ENCODE data around the gene PTBP3.
A peak's percentile ranks its signal among the peaks of the same experiment; 100 is the strongest.
"Not testable (repeated sequence)": the region's sequence is repeated elsewhere in the genome, so short reads cannot be mapped to it uniquely, and the experiment has no call there.

PTBP3 gene

GRCh38 chr9:112367465-112367864, 34.0 kb upstream of the PTBP3 start:
- TF ChIP-seq, protein P1, sequence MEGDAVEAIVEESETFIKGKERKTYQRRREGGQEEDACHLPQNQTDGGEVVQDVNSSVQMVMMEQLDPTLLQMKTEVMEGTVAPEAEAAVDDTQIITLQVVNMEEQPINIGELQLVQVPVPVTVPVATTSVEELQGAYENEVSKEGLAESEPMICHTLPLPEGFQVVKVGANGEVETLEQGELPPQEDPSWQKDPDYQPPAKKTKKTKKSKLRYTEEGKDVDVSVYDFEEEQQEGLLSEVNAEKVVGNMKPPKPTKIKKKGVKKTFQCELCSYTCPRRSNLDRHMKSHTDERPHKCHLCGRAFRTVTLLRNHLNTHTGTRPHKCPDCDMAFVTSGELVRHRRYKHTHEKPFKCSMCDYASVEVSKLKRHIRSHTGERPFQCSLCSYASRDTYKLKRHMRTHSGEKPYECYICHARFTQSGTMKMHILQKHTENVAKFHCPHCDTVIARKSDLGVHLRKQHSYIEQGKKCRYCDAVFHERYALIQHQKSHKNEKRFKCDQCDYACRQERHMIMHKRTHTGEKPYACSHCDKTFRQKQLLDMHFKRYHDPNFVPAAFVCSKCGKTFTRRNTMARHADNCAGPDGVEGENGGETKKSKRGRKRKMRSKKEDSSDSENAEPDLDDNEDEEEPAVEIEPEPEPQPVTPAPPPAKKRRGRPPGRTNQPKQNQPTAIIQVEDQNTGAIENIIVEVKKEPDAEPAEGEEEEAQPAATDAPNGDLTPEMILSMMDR (conservative IDR thresholded peaks at IDR 0.05), result no peak
- no peak overlapping the region for H3K27ac ChIP-seq

GRCh38 chr9:112366591-112366990, 33.2 kb upstream of the PTBP3 start:
- H3K27ac ChIP-seq, result no peak overlapping the region

DNA sequence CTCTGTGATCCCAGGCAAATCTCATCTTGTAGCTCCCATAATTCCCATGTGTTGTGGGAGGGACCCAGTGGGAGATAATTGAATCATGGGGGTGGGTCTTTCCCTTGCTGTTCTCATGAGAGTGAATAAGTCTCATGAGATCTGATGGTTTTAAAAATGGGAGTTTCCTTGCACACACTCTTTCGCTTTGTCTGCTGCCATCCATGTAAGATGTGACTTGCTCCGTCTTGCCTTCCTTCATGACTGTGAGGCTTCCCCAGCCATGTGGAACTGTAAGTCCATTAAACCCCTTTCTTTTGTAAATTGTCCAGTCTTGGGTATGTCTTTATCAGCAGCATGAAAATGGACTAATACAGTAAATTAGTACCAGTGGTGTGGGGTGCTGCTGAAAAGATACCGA, 31.8 kb upstream of the PTBP3 start:
- not testable (repeated sequence) for H3K27ac ChIP-seq

More at GRCh38 chr9:112366591-112366990, 33.2 kb upstream of the PTBP3 start:
- TF ChIP-seq, protein P1 (conservative IDR thresholded peaks at IDR 0.05), result peak; percentile 42; the same call in 1 of the 2 replicates

DNA sequence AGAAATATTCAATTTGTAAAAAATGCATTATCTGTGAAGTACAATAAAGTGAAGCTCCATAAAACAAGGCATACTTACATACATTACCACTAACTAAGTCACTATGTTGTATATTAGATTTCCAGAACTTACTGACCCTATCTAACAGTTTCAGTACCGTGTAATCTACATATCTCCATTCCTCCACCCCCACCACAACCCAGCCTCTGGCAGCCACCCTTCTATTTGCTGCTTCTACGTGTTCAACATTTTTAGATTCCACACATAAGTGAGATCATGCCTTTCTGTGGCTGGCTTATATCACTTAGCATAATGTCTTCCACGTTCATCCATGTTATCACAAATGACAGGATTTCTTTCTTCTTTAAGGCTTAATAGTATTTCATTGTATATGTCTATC, 31.3 kb upstream of the PTBP3 start:
- TF ChIP-seq, protein P1 (conservative IDR thresholded peaks at IDR 0.05), result no peak
- no peak overlapping the region for H3K27ac ChIP-seq

GRCh38 chr9:112361601-112362000, 28.2 kb upstream of the PTBP3 start:
- TF ChIP-seq, protein P1 (conservative IDR thresholded peaks at IDR 0.05), result peak; percentile 72
- H3K27ac ChIP-seq, result no peak overlapping the region

DNA sequence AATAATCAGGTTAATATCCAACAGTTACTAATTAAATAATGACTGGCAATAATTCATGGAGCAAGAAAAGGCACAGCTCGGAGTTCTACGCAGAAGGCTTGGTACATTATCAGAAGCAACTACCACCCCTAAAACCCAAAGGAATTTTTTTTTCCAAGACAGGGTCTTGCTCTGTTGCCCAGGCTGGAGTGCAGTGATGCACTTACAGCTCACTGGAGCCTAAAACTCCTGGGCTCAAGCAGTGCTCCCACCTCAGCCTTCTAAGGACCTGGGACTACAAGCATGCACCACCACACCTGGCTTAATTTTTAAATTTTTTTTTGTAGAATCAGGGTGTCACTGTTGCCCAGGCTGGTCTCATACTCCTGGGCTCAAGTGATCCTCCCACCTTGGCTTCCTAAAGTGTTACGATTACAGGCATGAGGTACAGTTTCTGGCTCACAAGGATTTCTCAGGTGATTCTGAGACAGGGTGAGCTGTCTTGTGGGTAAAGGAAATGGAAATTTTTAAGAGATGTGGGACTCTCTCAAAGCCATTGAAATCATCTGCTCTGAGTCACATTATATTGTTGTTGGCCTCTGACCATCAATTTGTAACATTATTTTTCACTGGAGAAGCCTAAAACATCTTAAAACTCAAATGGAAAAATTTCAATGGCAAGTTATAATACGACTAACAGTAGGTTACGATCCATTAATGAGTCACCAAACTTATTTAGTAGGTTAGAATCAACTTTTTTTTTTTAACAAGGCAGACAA, 26.8 kb upstream of the PTBP3 start:
- H3K27ac ChIP-seq, result no peak overlapping the region
- TF ChIP-seq, protein P1 (conservative IDR thresholded peaks at IDR 0.05), result no peak

- TF ChIP-seq, protein P1 (conservative IDR thresholded peaks at IDR 0.05), result no peak
- no peak overlapping the region for H3K27ac ChIP-seq
Observed at GRCh38 chr9:112355427-112355897, 22.0 kb upstream of the PTBP3 start.

DNA sequence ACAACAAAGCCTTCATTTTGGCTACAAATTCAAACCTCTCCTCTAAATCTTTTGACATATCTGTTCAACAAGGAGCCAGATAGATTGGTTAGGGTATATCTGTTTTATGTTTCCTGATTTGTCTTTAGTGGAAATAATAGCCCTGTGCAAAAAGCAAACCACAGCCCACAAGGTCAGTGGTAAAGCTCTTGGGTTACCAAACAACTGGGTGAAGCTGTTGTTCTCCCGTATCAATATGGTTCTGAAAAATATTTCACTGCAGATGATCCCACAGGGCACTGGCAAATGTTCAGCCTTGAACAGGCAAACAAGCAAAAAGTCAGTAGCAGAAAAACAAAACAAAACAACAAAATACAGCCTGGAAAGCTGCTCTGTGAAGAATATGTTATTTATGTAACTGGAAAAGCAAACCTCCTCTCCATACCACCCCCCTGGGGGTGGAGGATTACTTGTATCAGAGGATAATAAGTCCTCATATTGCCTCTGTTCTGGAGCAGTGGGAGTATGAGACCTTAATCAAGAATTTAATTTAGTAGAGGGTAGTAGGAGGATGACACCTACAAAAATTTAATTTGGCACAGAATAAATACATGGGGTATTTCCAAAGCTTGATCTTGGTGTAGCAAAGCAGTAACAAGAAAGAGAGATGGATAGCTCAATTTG, 20.8 kb upstream of the PTBP3 start:
- no peak overlapping the region for H3K27ac ChIP-seq
- TF ChIP-seq, protein P1 (conservative IDR thresholded peaks at IDR 0.05), result no peak
